T-helper 17 cell (primary cell): ENCODE results near the gene BEND7. TPM values are rescaled to one million over a fixed set of nuclear protein-coding genes. Genes with fewer than 3 reads are reported as not detected.

ENCODE experiments used
- ATAC-seq: fragments of 150-1000 bp; cut with Tn5 transposase; 2 replicates; pipeline ENCODE4 v1.10.0; 2021; ENCODE audit warnings: mild to moderate bottlenecking, moderate library complexity
- DNase-seq, 3 donors: peaks; one replicate each; pipeline versions ENCODE4 v3.0.0 to v3.0.0-alpha.2; 2020 to 2021
- H3K9me3 ChIP-seq: one replicate; pipeline ENCODE4 v1.7.0; 2013; ENCODE audit warnings: low read length, mild to moderate bottlenecking; ENCODE audit not compliant: control insufficient read depth, poor library complexity, severe bottlenecking
- H3K27ac Mint-ChIP-seq: one replicate; pipeline ENCODE4 v1.8.0; 2022; ENCODE audit warnings: mild to moderate bottlenecking, moderate library complexity, mixed read lengths
- H3K27me3 Mint-ChIP-seq: one replicate; pipeline ENCODE4 v1.8.0; 2022; ENCODE audit warnings: mixed read lengths
- H3K36me3 Mint-ChIP-seq: one replicate; pipeline ENCODE4 v1.8.0; 2022; ENCODE audit warnings: low read depth, mixed read lengths
- H3K4me1 Mint-ChIP-seq: one replicate; pipeline ENCODE4 v1.8.0; 2022; ENCODE audit warnings: mild to moderate bottlenecking, mixed read lengths
- H3K4me3 Mint-ChIP-seq: one replicate; pipeline ENCODE4 v1.8.0; 2022; ENCODE audit warnings: mild to moderate bottlenecking, moderate library complexity, mixed read lengths
- total RNA-seq, 4 donors: library from RNA in 2 of 4; stranded (reverse) in 2 of 4; gene quantifications; one replicate each; pipeline ENCODE4 v1.2.3 and lab custom pipeline; 2022 to 2026

Gene BEND7
- total RNA-seq, 2 donors from 2014 or later: 0.76 TPM; not detected in 1

GRCh38 chr10:13536674-13537366, 8.0 kb upstream of the BEND7 start:
- peaks cover 84% of the 10 kb centered on the region for H3K27me3 Mint-ChIP-seq
- H3K4me1 Mint-ChIP-seq: no peaks in the 10 kb centered on the region
- no peaks in the 10 kb centered on the region for H3K9me3 ChIP-seq
- no peak overlapping the region for H3K27ac Mint-ChIP-seq
- DNase-seq (no peak), ATAC-seq (no peak)
- peaks cover 2% of the 10 kb centered on the region for H3K36me3 Mint-ChIP-seq
- H3K4me3 Mint-ChIP-seq: no peak overlapping the region

GRCh38 chr10:13535346-13535745, 6.5 kb upstream of the BEND7 start:
- H3K4me3 Mint-ChIP-seq: no peak overlapping the region

GRCh38 chr10:13529714-13529973, 830 bp upstream of the BEND7 start:
- peaks cover 7% of the 10 kb centered on the region for H3K36me3 Mint-ChIP-seq
- H3K4me1 Mint-ChIP-seq: peaks cover 3% of the 10 kb centered on the region
- H3K27me3 Mint-ChIP-seq: peaks cover 79% of the 10 kb centered on the region
- H3K9me3 ChIP-seq: no peaks in the 10 kb centered on the region
- no peak for ATAC-seq
- H3K4me3 Mint-ChIP-seq: peak overlapping the region; percentile 36
- no peak overlapping the region for H3K27ac Mint-ChIP-seq
- DNase-seq: no peak

More at GRCh38 chr10:13535346-13535745, 6.5 kb upstream of the BEND7 start:
- ATAC-seq (no peak), DNase-seq (no peak)
- Mint-ChIP-seq H3K36me3 (peaks cover 2% of the 10 kb centered on the region), H3K27ac (no peak overlapping the region), H3K27me3 (peaks cover 80% of the 10 kb centered on the region), H3K4me1 (no peaks in the 10 kb centered on the region)
- H3K9me3 ChIP-seq: no peaks in the 10 kb centered on the region

- H3K27me3 Mint-ChIP-seq: peaks cover 80% of the 10 kb centered on the region
- H3K4me1 Mint-ChIP-seq: peaks cover 3% of the 10 kb centered on the region
- H3K9me3 ChIP-seq: no peaks in the 10 kb centered on the region
- H3K4me3 Mint-ChIP-seq: peak overlapping the region; percentile 70
- H3K27ac Mint-ChIP-seq: no peak overlapping the region
- DNase-seq: no peak
- no peak for ATAC-seq
- peaks cover 7% of the 10 kb centered on the region for H3K36me3 Mint-ChIP-seq
Observed at GRCh38 chr10:13528123-13528874, 515 bp downstream of the BEND7 start.

GRCh38 chr10:13527864-13528122, 1.0 kb downstream of the BEND7 start:
- DNase-seq: no peak
- Mint-ChIP-seq H3K27ac (no peak overlapping the region), H3K27me3 (peaks cover 80% of the 10 kb centered on the region), H3K36me3 (peaks cover 7% of the 10 kb centered on the region), H3K4me1 (peaks cover 3% of the 10 kb centered on the region), H3K4me3 (peak overlapping the region; percentile 70)
- no peak for ATAC-seq
- no peaks in the 10 kb centered on the region for H3K9me3 ChIP-seq

GRCh38 chr10:13526948-13527863, 1.6 kb downstream of the BEND7 start:
- ATAC-seq (no peak), DNase-seq (no peak)
- H3K36me3 Mint-ChIP-seq: peaks cover 7% of the 10 kb centered on the region
- peaks cover 3% of the 10 kb centered on the region for H3K4me1 Mint-ChIP-seq
- no peak overlapping the region for H3K27ac Mint-ChIP-seq
- H3K4me3 Mint-ChIP-seq: peak overlapping the region; percentile 70
- H3K9me3 ChIP-seq: no peaks in the 10 kb centered on the region
- H3K27me3 Mint-ChIP-seq: peaks cover 80% of the 10 kb centered on the region

GRCh38 chr10:13525663-13526062, 3.2 kb downstream of the BEND7 start:
- Mint-ChIP-seq H3K4me3 (no peak overlapping the region), H3K36me3 (peaks cover 7% of the 10 kb centered on the region), H3K27ac (no peak overlapping the region), H3K27me3 (peaks cover 85% of the 10 kb centered on the region), H3K4me1 (peaks cover 3% of the 10 kb centered on the region)
- no peaks in the 10 kb centered on the region for H3K9me3 ChIP-seq
- DNase-seq (no peak), ATAC-seq (no peak)

- Mint-ChIP-seq H3K4me3 (no peak overlapping the region), H3K27me3 (peaks cover 94% of the 10 kb centered on the region), H3K36me3 (peaks cover 2% of the 10 kb centered on the region), H3K27ac (no peak overlapping the region), H3K4me1 (no peaks in the 10 kb centered on the region)
- DNase-seq (no peak), ATAC-seq (no peak)
- no peaks in the 10 kb centered on the region for H3K9me3 ChIP-seq
Observed at GRCh38 chr10:13521026-13521425, 7.8 kb downstream of the BEND7 start.

- no peaks in the 10 kb centered on the region for H3K9me3 ChIP-seq
- Mint-ChIP-seq H3K27me3 (peaks cover 92% of the 10 kb centered on the region), H3K36me3 (peaks cover 2% of the 10 kb centered on the region), H3K27ac (no peak overlapping the region), H3K4me3 (no peak overlapping the region), H3K4me1 (no peaks in the 10 kb centered on the region)
- no peak for DNase-seq
- no peak for ATAC-seq
Observed at GRCh38 chr10:13520194-13520593, 8.6 kb downstream of the BEND7 start.

GRCh38 chr10:13518076-13518692, 10.6 kb downstream of the BEND7 start:
- Mint-ChIP-seq H3K27me3 (peaks cover 88% of the 10 kb centered on the region), H3K27ac (no peak overlapping the region), H3K4me1 (no peaks in the 10 kb centered on the region), H3K36me3 (peaks cover 2% of the 10 kb centered on the region), H3K4me3 (no peak overlapping the region)
- DNase-seq: no peak
- no peak for ATAC-seq
- H3K9me3 ChIP-seq: no peaks in the 10 kb centered on the region

- H3K36me3 Mint-ChIP-seq: peaks cover 2% of the 10 kb centered on the region
- H3K27me3 Mint-ChIP-seq: peaks cover 88% of the 10 kb centered on the region
- no peak for ATAC-seq
- no peaks in the 10 kb centered on the region for H3K4me1 Mint-ChIP-seq
- no peak for DNase-seq
- no peak overlapping the region for H3K4me3 Mint-ChIP-seq
- H3K9me3 ChIP-seq: no peaks in the 10 kb centered on the region
- no peak overlapping the region for H3K27ac Mint-ChIP-seq
Observed at GRCh38 chr10:13517675-13518074, 11.1 kb downstream of the BEND7 start.

- ATAC-seq (no peak), DNase-seq (no peak)
- peaks cover 87% of the 10 kb centered on the region for H3K27me3 Mint-ChIP-seq
- no peak overlapping the region for H3K4me3 Mint-ChIP-seq
- no peaks in the 10 kb centered on the region for H3K9me3 ChIP-seq
- no peaks in the 10 kb centered on the region for H3K4me1 Mint-ChIP-seq
- H3K36me3 Mint-ChIP-seq: peaks cover 2% of the 10 kb centered on the region
- no peak overlapping the region for H3K27ac Mint-ChIP-seq
Observed at GRCh38 chr10:13516176-13516575, 12.6 kb downstream of the BEND7 start.

- DNase-seq (no peak), ATAC-seq (no peak)
- peaks cover 82% of the 10 kb centered on the region for H3K27me3 Mint-ChIP-seq
- H3K4me3 Mint-ChIP-seq: no peak overlapping the region
- H3K27ac Mint-ChIP-seq: no peak overlapping the region
- no peaks in the 10 kb centered on the region for H3K9me3 ChIP-seq
- peaks cover 2% of the 10 kb centered on the region for H3K36me3 Mint-ChIP-seq
- no peaks in the 10 kb centered on the region for H3K4me1 Mint-ChIP-seq
Observed at GRCh38 chr10:13515467-13515866, 13.3 kb downstream of the BEND7 start.
